ENCODE results near the gene MSI1. TPM values are rescaled to one million over a fixed set of nuclear protein-coding genes. Genes with fewer than 3 reads are reported as not detected.
"Not testable (repeated sequence)": the region's sequence is repeated elsewhere in the genome, so short reads cannot be mapped to it uniquely, and the experiment has no call there.

MSI1 gene
- total RNA-seq, 1 experiment from 2014 or later: 0.92 TPM

- DNase-seq (ENCODE audit: low read depth): no peak
Observed at GRCh38 chr12:120357104-120357503, 11.9 kb downstream of the MSI1 start.

GRCh38 chr12:120356567-120357030 lies 12.4 kb downstream of the MSI1 start:
- peak; percentile 93 for DNase-seq (ENCODE audit: low read depth)

- no peak for DNase-seq (ENCODE audit: low read depth)
Observed at GRCh38 chr12:120353556-120354317, 15.2 kb downstream of the MSI1 start.

- no peak for DNase-seq (ENCODE audit: low read depth)
Observed at GRCh38 chr12:120353136-120353535, 15.8 kb downstream of the MSI1 start.

- peak; percentile 84 for DNase-seq (ENCODE audit: low read depth)
Observed at GRCh38 chr12:120352117-120352516, 16.8 kb downstream of the MSI1 start.

GRCh38 chr12:120350576-120351350 lies 18.2 kb downstream of the MSI1 start:
- DNase-seq (ENCODE audit: low read depth): no peak

- no peak for DNase-seq (ENCODE audit: low read depth)
Observed at GRCh38 chr12:120347766-120348165, 21.2 kb downstream of the MSI1 start.

- peak; percentile 13 for DNase-seq (ENCODE audit: low read depth)
Observed at GRCh38 chr12:120346681-120347080, 22.3 kb downstream of the MSI1 start.

GRCh38 chr12:120346031-120346430 lies 22.9 kb downstream of the MSI1 start:
- DNase-seq (ENCODE audit: low read depth): no peak

- no peak for DNase-seq (ENCODE audit: low read depth)
Observed at GRCh38 chr12:120343692-120344091, 25.3 kb downstream of the MSI1 start.

- no peak for DNase-seq (ENCODE audit: low read depth)
Observed at GRCh38 chr12:120343039-120343537, 25.9 kb downstream of the MSI1 start.

- DNase-seq (ENCODE audit: low read depth): no peak
Observed at GRCh38 chr12:120342175-120343038, 26.6 kb downstream of the MSI1 start.

- no peak for DNase-seq (ENCODE audit: low read depth)
Observed at GRCh38 chr12:120339256-120339655, 29.7 kb downstream of the MSI1 start.

GRCh38 chr12:120337730-120338129 lies 31.2 kb downstream of the MSI1 start:
- no peak for DNase-seq (ENCODE audit: low read depth)

GRCh38 chr12:120336392-120336791 lies 32.6 kb downstream of the MSI1 start:
- DNase-seq (ENCODE audit: low read depth): not testable (repeated sequence)

GRCh38 chr12:120335447-120335846 lies 33.5 kb downstream of the MSI1 start:
- DNase-seq (ENCODE audit: low read depth): peak; percentile 48

- no peak for DNase-seq (ENCODE audit: low read depth)
Observed at GRCh38 chr12:120332523-120332922, 36.4 kb downstream of the MSI1 start.

- no peak for DNase-seq (ENCODE audit: low read depth)
Observed at GRCh38 chr12:120332041-120332440, 36.9 kb downstream of the MSI1 start.

- no peak for DNase-seq (ENCODE audit: low read depth)
Observed at GRCh38 chr12:120331390-120331789, 37.6 kb downstream of the MSI1 start.

GRCh38 chr12:120328228-120328627 lies 40.7 kb downstream of the MSI1 start:
- no peak for DNase-seq (ENCODE audit: low read depth)

GRCh38 chr12:120327593-120327992 lies 41.4 kb downstream of the MSI1 start, which contains the start of gene PLA2G1B:
TSS of gene PLA2G1B (minus strand) at chr12:120327779. CDS start at chr12:120327753, 26 bp downstream.
- no peak for DNase-seq (ENCODE audit: low read depth)

Measured in HT1080 (cell line).